ENCODE results near the gene MYRF. TPM values are rescaled to one million over a fixed set of nuclear protein-coding genes. Genes with fewer than 3 reads are reported as not detected.

The MYRF gene
- total RNA-seq, 1 donor from 2014 or later = 0.16 TPM

- intact Hi-C loops (cut with DNase I) = no loop called here
- ATAC-seq (ENCODE audit: poor library complexity) = no peak
- DNase-seq = no peak
These were observed 35.0 kb upstream of the MYRF start for GRCh38 chr11:61717286-61718033.

GRCh38 chr11:61718046-61718531, 34.3 kb upstream of the MYRF start:
- intact Hi-C loops (cut with DNase I) = no loop called here
- DNase-seq = no peak
- ATAC-seq (ENCODE audit: poor library complexity) = peak; percentile 4

- peak; percentile 55 for DNase-seq
- peak; percentile 63 for ATAC-seq (ENCODE audit: poor library complexity)
- intact Hi-C loops (cut with DNase I) = no loop called here
These were observed 33.7 kb upstream of the MYRF start for GRCh38 chr11:61718621-61719302.

GRCh38 chr11:61719978-61720377, 32.5 kb upstream of the MYRF start:
- ATAC-seq (ENCODE audit: poor library complexity) (no peak), DNase-seq (no peak)
- intact Hi-C loops (cut with DNase I) = no loop called here

GRCh38 chr11:61720597-61720996, 31.8 kb upstream of the MYRF start:
- ATAC-seq (ENCODE audit: poor library complexity) = no peak
- no peak for DNase-seq
- intact Hi-C loops (cut with DNase I) = no loop called here

- intact Hi-C loops (cut with DNase I) = no loop called here
- ATAC-seq (ENCODE audit: poor library complexity) (peak; percentile 64), DNase-seq (peak; percentile 65)
These were observed 28.0 kb upstream of the MYRF start for GRCh38 chr11:61724437-61724836.

- no peak for ATAC-seq (ENCODE audit: poor library complexity)
- no peak for DNase-seq
- intact Hi-C loops (cut with DNase I) = no loop called here
These were observed 26.6 kb upstream of the MYRF start for GRCh38 chr11:61725781-61726231.

GRCh38 chr11:61726775-61727174, 25.7 kb upstream of the MYRF start:
- ATAC-seq (ENCODE audit: poor library complexity) (no peak), DNase-seq (no peak)
- intact Hi-C loops (cut with DNase I) = no loop called here

GRCh38 chr11:61727401-61727811, 25.0 kb upstream of the MYRF start:
- DNase-seq (no peak), ATAC-seq (ENCODE audit: poor library complexity) (no peak)
- intact Hi-C loops (cut with DNase I) = no loop called here

- ATAC-seq (ENCODE audit: poor library complexity) (no peak), DNase-seq (no peak)
- intact Hi-C loops (cut with DNase I) = no loop called here
These were observed 24.1 kb upstream of the MYRF start for GRCh38 chr11:61728066-61728939.

- no peak for ATAC-seq (ENCODE audit: poor library complexity)
- no peak for DNase-seq
- intact Hi-C loops (cut with DNase I) = no loop called here
These were observed 23.6 kb upstream of the MYRF start for GRCh38 chr11:61728940-61729219.

GRCh38 chr11:61730240-61730994, 22.0 kb upstream of the MYRF start:
- intact Hi-C loops (cut with DNase I) = no loop called here
- ATAC-seq (ENCODE audit: poor library complexity) (no peak), DNase-seq (no peak)

- intact Hi-C loops (cut with DNase I) = no loop called here
- DNase-seq (no peak), ATAC-seq (ENCODE audit: poor library complexity) (no peak)
These were observed 21.1 kb upstream of the MYRF start for GRCh38 chr11:61731211-61731951.

GRCh38 chr11:61731952-61732675, 20.3 kb upstream of the MYRF start:
- ATAC-seq (ENCODE audit: poor library complexity) (no peak), DNase-seq (no peak)
- intact Hi-C loops (cut with DNase I) = no loop called here

- intact Hi-C loops (cut with DNase I) = loop anchor here (1.0 kb wide), 1 partner anchor 52 kb away; the partner anchor contains the start of gene DAGLA
- ATAC-seq (ENCODE audit: poor library complexity) (peak; percentile 27), DNase-seq (no peak)
These were observed 19.7 kb upstream of the MYRF start for GRCh38 chr11:61732705-61733104.

- intact Hi-C loops (cut with DNase I) = loop anchor here (1.0 kb wide), 1 partner anchor 53 kb away; the partner anchor contains the start of gene DAGLA
- DNase-seq (peak; percentile 94), ATAC-seq (ENCODE audit: poor library complexity) (peak; percentile 96)
These were observed 19.1 kb upstream of the MYRF start for GRCh38 chr11:61733120-61733978.
